A549 (cell line): ENCODE measurements around the gene GPR137B.

Source experiments
- BHLHE40 ChIP-seq: IDR thresholded peaks from 2 replicates; pipeline ENCODE4 v1.6.1; 2012; ENCODE audit warnings: low read depth, low read length, inconsistent platforms
- NR3C1 ChIP-seq: fragments of >200 bp; sonication (Bioruptor Twin); formaldehyde crosslinking; IDR thresholded peaks from 3 replicates; pipeline ENCODE4 v1.6.1; 2017

DNA sequence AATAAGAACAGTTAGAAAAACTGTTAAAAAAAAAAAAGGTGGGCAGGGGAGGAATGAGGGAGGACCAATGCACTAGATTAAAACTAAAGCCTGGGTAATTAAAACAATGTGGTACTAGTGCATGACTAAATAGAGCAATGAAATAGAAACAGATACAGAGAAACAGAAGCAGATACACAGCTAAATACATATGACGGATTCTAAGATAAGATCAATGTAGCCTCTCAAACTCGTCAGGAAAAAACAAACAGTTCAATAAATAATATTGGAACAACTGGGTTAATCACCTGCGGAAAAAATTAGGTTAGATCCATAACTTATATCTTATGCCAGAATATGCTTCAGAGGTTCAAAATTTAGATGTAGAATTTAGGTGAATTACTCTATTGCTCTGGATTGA is 71.2 kb downstream of the GPR137B start:
- no peak for TF ChIP-seq NR3C1
- TF ChIP-seq BHLHE40, result no peak
